Stimulated activated CD4-positive, alpha-beta T cell treated with anti-CD3 and anti-CD28 coated beads, Interleukin-2, amount 100 ng/mL, for 4 hours (primary cell): ENCODE results near the gene ZNF532.

Experiments
- DNase-seq: peaks from one replicate; pipeline ENCODE4 v3.0.0-alpha.2; 2020; ENCODE audit warnings: low read depth

ZNF532 gene

DNA sequence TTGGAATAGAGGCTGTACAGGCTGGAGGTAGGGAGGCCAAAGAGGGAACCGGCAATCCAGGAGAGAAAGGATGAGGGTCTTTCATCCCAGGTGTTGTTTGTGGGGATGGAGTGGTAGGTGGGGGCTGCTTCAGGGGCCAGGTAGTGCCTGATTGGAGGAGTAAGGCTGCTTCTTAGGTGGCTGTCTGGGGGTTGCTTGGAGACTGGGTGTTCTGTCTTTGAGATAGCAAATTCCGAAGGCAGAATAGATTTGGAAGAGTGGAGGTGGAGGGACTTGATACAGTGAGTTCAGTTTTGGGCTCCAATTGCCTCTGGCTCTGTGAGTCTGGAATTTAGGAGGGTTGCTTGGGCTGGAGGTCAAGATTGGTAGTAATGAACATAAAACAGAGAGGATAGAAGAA, 5.9 kb downstream of the ZNF532 start:
- DNase-seq: no peak

- no peak for DNase-seq
Measured at GRCh38 chr18:58871514-58872420, 7.1 kb downstream of the ZNF532 start.

- no peak for DNase-seq
Measured at GRCh38 chr18:58878640-58879039, 14.0 kb downstream of the ZNF532 start.

GRCh38 chr18:58881477-58881876, 16.8 kb downstream of the ZNF532 start:
- no peak for DNase-seq

GRCh38 chr18:58882044-58882443, 17.4 kb downstream of the ZNF532 start:
- no peak for DNase-seq

GRCh38 chr18:58882686-58883085, 18.0 kb downstream of the ZNF532 start:
- DNase-seq: no peak

GRCh38 chr18:58884680-58885079, 20.0 kb downstream of the ZNF532 start:
- no peak for DNase-seq

DNA sequence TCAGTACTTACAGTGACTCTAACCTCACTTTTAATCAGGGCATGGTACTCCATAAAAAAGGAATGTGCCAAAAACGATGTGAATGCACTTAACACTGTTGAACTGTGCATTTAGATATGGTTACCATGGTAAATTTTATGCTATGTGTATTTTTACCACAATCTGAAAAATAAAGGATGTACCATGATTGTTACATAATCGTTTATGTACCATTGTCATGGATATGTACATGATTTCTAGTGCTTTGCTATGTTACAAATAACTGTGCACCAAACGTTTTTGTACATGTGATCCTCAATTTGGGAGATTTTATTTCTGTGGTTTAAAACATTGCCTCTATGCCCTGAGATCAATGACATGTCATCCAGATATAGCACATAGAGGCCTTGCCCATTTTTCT, 21.8 kb downstream of the ZNF532 start:
- DNase-seq: no peak

- DNase-seq: no peak
Measured at GRCh38 chr18:58886864-58887612, 22.4 kb downstream of the ZNF532 start.

DNA sequence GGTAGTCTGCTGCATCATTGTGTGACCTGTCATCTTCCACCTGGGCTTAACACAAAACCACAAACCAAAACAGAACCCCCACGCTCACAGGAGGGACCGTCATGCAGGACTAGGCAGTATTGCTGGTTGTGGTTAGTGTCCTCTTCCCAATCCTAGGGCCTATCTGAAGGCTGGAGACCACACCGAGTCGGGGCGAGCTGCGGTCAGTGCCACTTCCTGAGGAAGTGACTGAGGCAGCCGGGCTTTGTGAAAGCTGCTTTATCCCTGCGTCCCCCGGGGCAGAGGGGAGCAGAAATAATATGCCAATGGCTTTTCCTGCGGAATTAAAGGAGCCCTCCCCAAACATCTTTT, 22.9 kb downstream of the ZNF532 start:
- no peak for DNase-seq

- DNase-seq: no peak
Measured at GRCh38 chr18:58891776-58892175, 27.1 kb downstream of the ZNF532 start.

- no peak for DNase-seq
Measured at GRCh38 chr18:58892488-58892887, 27.8 kb downstream of the ZNF532 start.

DNA sequence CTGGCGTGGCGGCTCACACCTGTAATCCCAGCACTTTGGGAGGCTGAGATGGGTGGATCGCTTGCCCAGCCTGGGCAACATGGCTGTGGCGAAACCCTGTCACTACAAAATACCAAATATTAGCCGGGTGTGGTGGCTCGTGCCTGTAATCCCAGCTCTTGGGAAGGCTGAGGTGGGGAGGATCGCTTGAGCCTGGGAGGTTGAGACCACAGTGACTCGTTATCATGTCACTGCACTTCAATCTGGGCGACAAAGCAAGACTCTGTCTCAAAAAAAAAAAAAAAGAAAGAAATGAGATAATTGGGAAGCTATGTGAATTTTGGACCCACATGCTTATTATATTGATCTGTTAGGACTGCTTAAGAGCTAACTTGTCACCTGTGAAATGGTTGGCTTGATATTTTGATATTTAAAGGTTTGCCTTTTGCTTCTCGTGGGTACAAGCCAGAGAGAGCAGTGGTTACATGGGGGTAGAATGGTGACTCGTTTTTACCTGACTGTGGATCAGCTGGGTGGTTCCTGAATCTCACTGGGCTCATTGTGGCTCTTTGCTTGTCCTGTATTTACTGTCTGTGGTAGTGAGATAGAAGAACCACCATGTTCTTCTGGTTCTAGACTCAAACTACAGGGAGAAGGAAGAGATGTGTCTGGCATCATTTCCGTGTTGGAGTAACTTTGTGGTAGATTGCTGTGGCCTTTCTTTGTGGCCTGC, 28.9 kb downstream of the ZNF532 start:
- DNase-seq: no peak

DNA sequence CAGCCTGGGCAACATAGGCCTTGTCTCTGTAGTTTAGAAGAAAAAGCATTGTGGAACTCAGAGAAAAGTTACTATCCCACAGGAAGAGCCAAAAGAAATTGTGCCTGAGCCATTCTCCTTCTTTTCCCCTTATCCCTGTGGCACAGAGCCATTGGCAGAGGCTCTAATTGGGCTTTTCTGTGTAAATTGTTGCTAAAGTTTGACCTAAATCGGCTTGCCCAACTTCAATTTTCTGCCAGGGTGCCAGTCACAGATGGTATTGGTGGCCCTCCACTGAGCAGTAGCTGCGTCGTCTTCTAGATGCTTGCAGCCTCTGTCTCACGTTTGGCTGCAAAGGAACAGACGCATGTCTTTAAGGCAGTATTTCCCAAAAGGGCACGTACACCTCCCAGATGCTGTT, 30.3 kb downstream of the ZNF532 start:
- DNase-seq: no peak

DNA sequence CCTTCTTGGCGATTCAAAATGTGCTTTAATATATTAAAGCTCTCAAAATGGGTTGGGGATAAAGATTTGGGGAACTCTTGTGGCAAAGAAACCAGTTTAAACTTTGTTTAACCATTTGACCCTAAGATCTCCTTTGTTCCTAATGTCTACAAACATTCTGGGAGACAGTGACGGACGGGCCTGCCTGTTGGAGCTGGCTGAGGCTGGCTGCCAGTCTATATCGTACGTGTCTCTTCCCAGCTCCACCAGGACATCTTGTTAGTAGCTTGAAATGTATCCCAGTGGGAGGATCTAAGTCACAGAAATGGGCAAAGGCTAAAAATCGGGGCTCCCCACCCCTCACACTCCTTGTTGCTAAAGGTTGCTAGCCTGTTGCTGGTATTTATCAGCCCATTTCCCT, 30.7 kb downstream of the ZNF532 start:
- no peak for DNase-seq

DNA sequence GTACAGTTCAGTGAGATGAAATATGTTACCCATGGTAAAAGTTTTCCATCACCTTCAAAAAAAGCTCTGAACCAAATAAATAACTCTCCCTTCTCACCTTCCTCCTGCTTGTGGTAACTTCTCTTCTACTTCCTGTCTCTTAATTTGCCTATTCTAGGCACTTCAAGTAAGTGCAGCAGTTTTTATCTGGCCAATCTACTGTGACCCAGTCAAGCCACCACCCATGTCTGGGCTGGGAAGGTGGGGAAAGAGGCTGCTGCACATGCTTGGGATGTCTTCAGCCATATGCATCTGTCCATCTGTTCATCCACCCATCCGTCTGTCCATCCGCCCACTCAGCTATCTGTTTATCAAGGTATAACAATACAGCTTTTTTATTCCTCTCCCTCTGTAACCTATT, 31.6 kb downstream of the ZNF532 start:
- DNase-seq: no peak

GRCh38 chr18:58896734-58897508, 32.2 kb downstream of the ZNF532 start:
- DNase-seq: no peak

- DNase-seq: no peak
Measured at GRCh38 chr18:58898010-58898799, 33.5 kb downstream of the ZNF532 start.

GRCh38 chr18:58900015-58900649, 35.5 kb downstream of the ZNF532 start:
- DNase-seq: no peak

- DNase-seq: no peak
Measured at GRCh38 chr18:58901143-58901542, 36.5 kb downstream of the ZNF532 start.

GRCh38 chr18:58901783-58902182, 37.1 kb downstream of the ZNF532 start:
- no peak for DNase-seq
